GM19328 (cell line): ENCODE measurements around the gene NPAS4.
"Not testable (repeated sequence)": the region's sequence is repeated elsewhere in the genome, so short reads cannot be mapped to it uniquely, and the experiment has no call there.

ENCODE experiments used
- ATAC-seq: cut with Tn5 transposase; IDR thresholded peaks from one replicate; pipeline ENCODE4 v1.9.1; 2021; ENCODE audit warnings: mild to moderate bottlenecking, moderate library complexity; ENCODE audit not compliant: unreplicated experiment

NPAS4 gene

DNA sequence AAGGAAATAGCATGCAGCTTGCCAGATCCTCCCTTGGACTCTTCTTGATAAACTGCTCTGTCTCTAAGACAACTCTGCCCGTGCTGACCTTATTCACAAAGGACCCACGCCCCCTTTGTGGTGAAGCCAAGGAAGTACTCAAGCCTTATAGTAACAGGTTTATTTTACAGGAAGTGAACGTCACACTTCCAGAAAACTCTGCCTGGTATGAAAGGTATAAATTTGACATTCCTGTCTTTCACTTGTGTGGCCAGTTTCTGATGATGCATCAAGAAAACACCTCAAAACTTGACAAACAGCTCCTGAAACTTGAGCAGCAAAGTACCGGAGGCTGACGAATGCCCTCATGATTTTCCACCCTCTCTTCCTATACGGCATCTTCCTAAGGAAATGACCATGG is 33.4 kb downstream of the NPAS4 start:
- no peak for ATAC-seq

DNA sequence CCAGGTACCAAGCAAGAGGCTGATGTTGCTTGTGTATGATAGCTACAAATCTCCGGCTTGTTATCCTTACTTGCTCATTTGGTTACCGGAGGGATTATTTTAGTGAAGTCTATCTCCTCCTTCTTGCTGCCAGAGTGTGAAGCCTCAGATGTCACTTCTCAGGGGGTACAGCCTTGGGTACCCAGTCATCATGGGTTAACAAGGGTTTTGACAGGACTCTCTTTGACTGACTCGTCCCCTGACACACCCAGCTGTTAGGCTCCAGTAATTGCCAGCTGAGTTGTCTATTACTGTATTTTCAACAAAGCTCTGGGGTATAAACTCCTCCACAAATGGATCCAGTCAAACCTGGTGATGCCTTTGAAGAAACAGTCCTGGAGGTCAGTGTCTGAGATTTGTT is 34.0 kb downstream of the NPAS4 start:
- ATAC-seq, result no peak

GRCh38 chr11:66457826-66458225 is 37.0 kb downstream of the NPAS4 start:
- no peak for ATAC-seq

DNA sequence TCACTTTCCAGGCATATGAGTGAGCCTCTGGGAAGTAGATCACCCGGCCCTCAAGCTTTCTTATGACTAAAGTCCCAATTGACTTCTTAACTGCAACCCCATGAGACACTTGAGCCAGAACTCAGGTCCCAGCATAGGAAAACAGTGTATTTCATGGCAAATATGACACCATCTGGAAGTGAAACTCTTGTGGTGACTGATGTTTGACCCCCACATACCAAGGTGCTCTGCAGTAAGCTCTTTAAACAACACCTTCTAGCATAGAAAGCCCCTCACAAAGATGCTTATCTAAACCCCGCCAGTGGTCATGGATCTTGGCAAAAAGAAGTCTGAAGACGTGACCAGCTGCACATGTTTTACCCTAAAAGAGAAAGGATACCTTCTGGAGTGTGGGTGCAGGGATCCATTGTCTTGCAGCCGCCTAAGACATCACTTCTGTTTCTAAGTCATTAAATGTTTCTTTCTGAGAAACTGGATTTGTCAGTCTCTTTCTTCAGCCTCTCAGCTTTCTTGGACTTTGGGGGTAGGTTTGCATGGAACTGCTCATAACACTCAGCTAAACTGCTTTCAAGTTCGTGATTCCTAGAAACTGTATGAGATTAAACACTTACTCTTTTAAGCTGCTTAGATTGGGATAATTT is 38.4 kb downstream of the NPAS4 start:
- ATAC-seq, result no peak

GRCh38 chr11:66462010-66462409 is 41.2 kb downstream of the NPAS4 start:
- ATAC-seq, result no peak

GRCh38 chr11:66462911-66463310 is 42.1 kb downstream of the NPAS4 start:
- no peak for ATAC-seq

GRCh38 chr11:66464116-66464515 is 43.3 kb downstream of the NPAS4 start:
- not testable (repeated sequence) for ATAC-seq

GRCh38 chr11:66464916-66465315 is 44.1 kb downstream of the NPAS4 start:
- ATAC-seq, result no peak

- ATAC-seq, result no peak
Observed at GRCh38 chr11:66465373-66466224, 44.8 kb downstream of the NPAS4 start.

- ATAC-seq, result peak; percentile 66
Observed at GRCh38 chr11:66466225-66467033, 45.6 kb downstream of the NPAS4 start, which contains the start of gene PELI3. PELI3 (plus strand) TSS chr11:66466905; CDS start chr11:66468129, 1,224 bp downstream.

DNA sequence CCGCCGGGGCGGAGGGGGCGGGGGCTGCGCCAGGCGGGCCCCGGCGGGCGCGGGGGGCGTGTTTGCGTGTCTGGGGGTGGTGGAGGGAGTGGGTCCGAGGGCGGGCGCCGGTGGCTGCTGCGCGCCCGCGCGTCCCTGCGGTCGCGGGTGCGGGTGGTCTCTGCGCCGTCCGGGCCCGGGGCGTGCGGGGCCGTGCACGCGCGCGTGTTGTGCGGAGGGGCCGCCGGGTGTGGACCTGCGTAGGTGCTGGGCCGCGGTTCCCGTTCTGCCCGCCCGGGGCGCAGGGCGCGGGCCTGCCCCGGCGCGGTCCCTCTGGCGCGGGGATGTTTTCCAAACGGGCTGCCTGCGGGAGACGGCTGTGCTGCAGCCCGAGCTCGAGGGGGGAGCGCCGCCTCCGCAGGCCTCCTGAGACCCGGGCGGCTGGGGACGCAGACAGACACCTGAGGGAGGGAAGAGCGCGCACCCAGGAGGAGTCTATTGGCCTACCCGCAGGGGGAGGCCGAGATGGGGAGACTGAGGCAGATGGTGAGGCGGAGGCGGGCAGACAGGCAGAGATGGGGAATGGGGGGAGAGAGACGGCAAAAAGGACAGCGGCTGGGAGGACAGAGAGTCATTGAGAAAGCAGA is 46.3 kb downstream of the NPAS4 start:
- peak; percentile 24 for ATAC-seq

GRCh38 chr11:66467756-66468155 is 46.9 kb downstream of the NPAS4 start:
- no peak for ATAC-seq

- no peak for ATAC-seq
Observed at GRCh38 chr11:66468691-66469090, 47.9 kb downstream of the NPAS4 start.

GRCh38 chr11:66469441-66469840 is 48.6 kb downstream of the NPAS4 start:
- no peak for ATAC-seq

GRCh38 chr11:66470015-66470414 is 49.2 kb downstream of the NPAS4 start:
- ATAC-seq, result no peak

DNA sequence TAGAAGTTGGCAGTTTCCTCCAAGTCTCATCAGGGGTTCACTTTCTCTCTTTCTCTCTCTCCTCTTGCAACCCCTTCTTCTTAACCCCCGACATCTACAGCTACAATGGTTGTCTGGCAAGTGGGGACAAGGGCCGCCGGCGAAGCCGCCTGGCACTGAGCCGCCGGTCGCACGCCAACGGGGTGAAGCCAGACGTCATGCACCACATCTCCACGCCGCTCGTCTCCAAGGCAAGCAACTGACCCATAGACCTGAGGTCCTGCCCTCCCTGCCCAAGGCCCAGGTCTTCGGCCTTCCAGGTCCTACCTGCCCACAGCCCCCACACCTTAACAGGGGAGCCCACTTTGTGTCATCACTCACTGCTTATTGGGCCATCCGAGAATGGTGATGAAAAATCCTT is 50.3 kb downstream of the NPAS4 start:
- ATAC-seq, result no peak

- ATAC-seq, result no peak
Observed at GRCh38 chr11:66472054-66472453, 51.2 kb downstream of the NPAS4 start.

GRCh38 chr11:66473167-66473566 is 52.3 kb downstream of the NPAS4 start:
- no peak for ATAC-seq

DNA sequence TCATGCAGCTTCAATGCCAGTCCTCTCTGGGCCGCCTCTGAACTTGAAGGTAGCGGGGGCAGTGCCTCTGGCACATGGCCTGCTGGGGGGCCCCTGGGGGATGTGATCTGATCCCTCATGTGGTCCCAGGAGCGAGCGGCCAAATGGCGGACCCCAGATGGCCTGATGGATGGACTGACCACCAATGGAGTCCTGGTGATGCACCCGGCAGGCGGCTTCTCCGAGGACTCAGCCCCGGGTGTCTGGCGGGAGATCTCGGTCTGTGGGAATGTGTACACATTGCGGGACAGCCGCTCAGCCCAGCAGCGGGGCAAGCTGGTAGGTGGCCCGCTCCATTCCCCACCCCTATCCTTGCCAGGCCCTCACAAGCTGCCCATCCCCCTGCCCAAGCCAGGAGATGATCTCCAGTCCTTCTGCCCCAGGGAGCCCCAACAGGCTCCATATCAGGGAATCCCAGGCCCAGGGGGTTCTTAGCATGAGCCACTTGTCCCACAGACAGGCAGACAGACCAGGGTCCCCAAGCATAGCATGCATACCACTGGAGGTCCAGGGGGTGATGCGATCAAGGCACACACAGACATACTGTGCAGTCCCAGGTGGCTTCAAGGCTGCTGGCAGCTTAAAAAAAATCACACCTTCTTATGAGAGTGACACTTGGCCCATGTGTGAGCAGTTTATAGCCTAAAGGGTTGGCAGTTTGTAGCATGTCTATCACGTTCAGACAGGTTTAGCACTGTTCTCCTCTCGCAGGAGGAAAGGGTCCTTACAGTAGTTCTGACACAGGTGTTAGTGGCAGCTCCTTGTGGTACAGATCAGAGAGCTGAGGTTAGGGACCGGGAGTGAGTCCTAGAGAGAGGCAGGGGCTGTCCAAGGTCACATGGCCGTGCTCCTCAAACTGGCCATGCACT is 53.0 kb downstream of the NPAS4 start:
- no peak for ATAC-seq
